ENCODE measurements around the gene NOLC1. TPM values are rescaled to one million over a fixed set of nuclear protein-coding genes. Genes with fewer than 3 reads are reported as not detected.

The NOLC1 gene
- 137 and 202 TPM in 2 replicates for total RNA-seq (2014; rRNA removed; shearing (Covaris generic))

DNA sequence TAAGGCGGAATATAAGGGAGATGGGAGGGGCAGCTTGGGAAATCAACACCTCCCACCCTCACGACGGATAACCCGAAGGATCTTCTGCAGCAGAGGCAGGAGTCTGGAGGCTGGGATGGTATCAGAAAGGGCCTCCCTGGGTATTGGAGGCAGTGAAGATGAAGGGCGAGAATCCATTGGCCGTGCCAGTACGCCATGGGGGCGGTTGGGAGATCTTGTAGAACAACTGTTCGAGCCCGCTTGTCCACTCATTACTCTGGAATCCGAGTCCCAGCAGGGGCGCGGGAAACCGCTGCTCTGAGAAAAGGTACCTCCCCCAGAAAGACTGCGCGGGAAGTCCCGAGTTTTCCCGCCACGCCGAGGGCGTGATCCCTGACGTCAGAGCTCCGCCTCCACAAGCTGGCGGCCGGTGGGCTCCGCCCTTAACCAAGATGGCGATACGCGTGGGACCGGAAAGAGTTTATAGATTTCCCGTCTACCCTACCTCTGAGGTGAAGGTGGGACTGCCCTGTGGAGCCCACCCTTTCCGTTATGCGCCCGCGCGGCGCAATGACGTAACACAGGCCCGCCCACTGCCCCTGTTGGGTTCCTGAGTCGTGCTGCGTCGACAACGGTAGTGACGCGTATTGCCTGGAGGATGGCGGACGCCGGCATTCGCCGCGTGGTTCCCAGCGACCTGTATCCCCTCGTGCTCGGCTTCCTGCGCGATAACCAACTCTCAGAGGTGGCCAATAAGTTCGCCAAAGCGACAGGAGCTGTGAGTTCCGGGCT lies at the start of gene NOLC1:
Gene NOLC1 (plus strand): TSS at position 616 of the 771 bp plus-strand sequence. CDS start 22 bp downstream, at position 638.
- peak; percentile 99 for DNase-seq (ENCODE audit: low spot score)
- in situ Hi-C loops (cut with HindIII; ENCODE audit: low sequenced_read_pairs): no loop called here

DNA sequence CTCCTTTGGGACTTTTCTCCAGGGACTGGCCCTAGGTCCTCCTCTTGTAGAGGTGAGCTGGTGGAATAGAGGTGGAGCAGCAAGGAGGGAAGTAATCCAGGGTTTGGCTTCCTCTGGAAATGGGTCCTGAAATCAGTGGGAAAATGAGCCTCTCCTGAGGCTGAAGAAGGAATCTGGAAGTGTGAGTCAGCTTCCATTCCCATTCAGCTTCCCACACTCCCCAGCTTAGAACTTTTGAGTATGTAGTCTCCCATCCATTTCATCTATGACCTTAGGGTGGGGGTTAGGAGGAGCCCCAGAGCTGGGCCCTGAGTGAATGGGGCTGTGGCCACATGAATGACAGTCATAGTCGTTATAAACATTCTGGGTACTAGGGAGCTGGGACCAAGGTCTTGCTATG lies 49.8 kb upstream of the NOLC1 start:
- in situ Hi-C loops (cut with HindIII; ENCODE audit: low sequenced_read_pairs): no loop called here
- no peak for DNase-seq (ENCODE audit: low spot score)

DNA sequence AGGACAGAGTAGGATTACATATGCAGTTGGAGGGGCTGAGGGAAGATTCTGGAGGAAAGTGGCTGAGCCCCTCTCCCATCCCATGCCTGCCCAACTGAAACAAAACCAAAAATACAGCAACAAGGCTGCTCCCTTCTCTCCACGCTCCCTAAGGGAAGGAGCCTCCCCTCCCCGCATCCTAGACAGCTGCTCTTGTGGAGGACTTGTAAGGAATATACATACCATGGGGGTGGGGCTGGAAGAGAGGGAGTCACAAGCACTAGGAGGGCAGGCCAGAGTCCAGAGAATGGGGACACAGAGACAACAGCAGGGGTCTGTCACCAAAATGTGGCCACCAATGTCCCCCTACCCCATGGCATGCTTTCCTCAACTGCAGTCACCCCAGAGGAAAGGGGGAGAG lies 45.2 kb upstream of the NOLC1 start:
- in situ Hi-C loops (cut with HindIII; ENCODE audit: low sequenced_read_pairs): no loop called here
- no peak for DNase-seq (ENCODE audit: low spot score)

DNA sequence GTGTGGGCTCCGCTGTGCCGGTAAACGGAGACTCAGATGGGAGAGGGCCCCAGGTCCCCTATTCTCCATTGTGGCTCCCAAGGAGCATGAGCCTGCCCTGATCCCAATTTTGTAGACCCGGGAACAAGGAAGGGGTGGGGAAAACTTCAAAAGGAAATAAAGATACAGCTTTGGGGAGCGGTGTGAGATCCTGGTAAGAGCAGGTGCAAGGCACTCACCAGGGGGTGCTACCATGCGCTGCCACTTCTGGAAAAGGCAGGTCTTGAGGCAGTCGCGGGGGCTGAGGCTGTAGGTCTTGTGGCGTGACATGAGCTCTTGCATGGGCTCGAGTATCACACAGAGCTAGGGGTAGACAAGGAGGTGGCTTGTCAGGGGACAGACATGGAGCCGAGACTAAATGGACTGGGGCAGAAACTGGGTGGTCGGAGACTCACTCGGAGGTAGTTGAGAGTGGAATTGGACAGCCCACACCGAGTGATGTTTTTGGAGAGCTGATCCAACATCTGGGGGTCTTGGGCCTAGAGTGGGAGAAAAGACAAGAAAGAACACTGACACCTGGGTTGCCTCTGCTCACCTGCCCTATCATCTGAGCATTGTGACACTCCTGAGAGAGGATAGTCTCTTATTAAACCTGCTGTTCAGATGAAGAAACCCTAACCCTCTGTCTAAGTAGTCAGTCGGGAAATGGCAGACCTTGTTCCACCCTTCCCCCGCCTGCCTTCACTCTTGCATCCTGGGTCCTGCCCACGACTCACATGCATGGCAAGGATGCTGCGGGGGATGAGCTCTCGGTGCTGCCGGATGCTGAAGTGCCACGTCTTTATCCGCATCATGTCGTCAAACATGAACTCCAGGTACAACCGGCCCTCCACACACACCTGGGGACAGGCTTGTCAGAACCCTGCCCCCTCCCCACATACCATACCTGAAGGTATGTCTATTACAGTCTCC lies 42.7 kb upstream of the NOLC1 start:
- in situ Hi-C loops (cut with HindIII; ENCODE audit: low sequenced_read_pairs): no loop called here
- no peak for DNase-seq (ENCODE audit: low spot score)

DNA sequence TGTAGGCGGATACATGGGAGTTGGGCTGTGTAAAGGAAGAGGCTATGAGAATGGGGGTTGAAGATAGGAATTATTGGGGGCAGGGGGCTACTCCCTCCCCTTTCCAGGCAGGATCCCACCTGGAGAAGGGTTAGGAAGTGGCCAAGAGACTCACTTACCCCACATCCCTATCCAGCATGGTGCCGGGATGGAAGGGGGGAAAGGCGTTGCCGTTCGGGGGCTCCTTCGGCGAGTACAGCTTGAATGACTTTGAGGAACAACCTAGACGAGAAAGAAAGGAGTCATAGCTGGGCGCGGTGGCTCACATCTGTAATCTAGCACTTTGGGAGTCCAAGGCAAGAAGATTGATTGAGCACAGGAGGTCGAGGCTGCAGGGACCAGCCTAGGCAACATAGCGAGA lies 40.9 kb upstream of the NOLC1 start:
- in situ Hi-C loops (cut with HindIII; ENCODE audit: low sequenced_read_pairs): no loop called here
- no peak for DNase-seq (ENCODE audit: low spot score)

DNA sequence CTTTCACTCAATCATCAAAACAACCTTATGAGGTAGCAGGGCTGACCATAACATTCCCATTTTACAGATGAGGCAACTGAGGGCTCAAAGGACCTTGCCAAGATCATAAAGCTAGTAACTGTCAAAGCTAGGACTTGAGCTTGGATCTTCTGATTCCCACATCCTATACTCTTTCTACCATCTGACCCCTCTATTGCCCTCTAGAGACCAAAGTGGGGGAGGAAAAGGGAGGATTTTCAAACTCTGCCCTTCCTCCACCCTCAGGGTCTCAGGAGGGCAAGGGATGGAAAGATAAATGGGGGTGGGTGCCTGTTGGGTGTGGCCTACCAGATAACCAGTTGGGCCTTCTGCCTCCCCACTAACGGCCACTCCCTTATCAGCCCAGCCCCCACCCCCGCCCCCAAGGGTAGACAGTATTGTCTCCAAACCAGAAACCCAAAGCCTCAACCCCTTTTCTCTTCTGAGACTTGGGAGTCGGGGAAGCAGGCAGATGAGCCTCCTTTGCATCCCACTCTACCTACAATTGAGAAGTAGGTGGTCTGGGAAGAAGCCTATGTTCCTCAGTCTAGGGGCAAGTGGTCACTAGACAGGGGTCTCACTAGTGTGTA lies 39.9 kb upstream of the NOLC1 start:
- in situ Hi-C loops (cut with HindIII; ENCODE audit: low sequenced_read_pairs): no loop called here
- no peak for DNase-seq (ENCODE audit: low spot score)

DNA sequence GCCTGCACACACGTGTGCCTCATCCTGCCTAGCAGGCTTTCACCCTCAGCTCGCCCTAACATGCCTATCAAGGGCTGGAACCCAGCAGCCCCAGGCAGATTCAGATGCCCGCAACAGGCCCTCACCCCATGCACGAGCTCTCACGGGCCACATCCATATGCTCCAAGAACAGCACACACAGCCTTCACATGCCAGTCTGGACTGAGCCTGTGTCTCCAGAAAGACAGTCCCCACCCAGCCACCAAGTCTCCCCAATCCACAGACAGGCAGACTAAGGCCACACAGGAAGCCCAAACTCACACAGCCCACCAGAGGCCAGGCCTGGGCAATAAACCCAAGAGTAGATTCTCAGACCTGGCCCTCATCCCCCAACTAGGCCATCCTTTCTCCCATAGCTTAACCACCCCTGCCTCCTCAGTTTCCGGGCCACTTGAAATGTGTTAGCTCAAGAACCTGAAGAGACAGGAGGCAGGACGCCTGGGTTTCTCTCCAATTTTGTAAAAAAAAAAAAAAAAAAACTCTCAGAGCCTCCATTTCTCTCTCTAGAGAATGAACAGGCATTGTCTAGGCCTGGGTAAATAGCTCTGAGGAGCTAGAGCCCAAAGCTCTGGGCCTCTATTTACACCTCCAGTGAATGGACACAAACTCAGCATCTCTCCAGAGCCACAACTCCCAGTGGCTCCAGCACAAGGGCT lies 38.8 kb upstream of the NOLC1 start:
- in situ Hi-C loops (cut with HindIII; ENCODE audit: low sequenced_read_pairs): no loop called here
- DNase-seq (ENCODE audit: low spot score): no peak

DNA sequence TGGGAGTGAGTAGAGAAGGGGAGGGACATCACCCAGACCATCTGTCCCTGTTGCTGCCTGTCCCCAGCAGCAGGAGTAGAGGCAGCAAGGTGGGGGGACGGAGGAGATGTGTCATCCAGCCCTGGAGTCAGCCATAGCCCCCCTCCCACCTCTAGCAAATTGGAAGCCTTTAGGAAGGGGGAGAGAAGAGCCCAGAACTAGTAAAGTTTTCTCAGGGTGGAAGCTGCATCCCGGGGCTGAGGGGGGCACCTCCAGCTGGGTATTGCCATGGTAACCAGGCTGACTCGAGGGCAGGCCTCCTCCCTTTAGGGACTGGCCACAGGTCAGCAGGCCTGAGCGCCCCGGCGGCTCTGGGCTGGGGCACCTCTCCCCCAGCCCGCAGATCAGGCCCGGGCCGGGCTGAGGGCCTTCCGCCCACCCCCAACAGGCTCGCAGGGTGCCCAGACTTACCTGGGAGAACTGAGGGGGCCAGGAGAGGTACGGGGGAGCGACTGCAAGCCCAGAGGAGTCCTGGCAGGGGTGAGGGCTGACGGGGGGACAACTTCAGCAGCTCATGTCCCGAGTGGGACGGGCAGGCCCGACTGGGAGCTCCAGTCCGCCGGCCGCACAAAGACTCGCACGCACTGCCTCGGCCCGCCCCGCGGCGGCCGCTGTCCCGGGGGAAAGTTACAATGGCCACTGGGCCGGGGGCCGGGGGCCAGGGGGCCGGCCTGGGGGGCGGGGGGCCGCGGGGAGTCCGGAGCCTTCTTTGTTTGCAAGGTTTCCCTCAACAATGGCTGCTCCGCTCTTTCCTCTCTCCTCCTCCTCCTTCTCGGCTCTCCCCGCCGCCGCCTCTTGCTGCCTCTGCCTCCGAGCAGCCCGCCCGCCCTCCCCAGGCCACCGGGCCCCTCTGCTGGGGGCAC lies 38.0 kb upstream of the NOLC1 start:
- DNase-seq (ENCODE audit: low spot score): peak; percentile 74
- in situ Hi-C loops (cut with HindIII; ENCODE audit: low sequenced_read_pairs): no loop called here

DNA sequence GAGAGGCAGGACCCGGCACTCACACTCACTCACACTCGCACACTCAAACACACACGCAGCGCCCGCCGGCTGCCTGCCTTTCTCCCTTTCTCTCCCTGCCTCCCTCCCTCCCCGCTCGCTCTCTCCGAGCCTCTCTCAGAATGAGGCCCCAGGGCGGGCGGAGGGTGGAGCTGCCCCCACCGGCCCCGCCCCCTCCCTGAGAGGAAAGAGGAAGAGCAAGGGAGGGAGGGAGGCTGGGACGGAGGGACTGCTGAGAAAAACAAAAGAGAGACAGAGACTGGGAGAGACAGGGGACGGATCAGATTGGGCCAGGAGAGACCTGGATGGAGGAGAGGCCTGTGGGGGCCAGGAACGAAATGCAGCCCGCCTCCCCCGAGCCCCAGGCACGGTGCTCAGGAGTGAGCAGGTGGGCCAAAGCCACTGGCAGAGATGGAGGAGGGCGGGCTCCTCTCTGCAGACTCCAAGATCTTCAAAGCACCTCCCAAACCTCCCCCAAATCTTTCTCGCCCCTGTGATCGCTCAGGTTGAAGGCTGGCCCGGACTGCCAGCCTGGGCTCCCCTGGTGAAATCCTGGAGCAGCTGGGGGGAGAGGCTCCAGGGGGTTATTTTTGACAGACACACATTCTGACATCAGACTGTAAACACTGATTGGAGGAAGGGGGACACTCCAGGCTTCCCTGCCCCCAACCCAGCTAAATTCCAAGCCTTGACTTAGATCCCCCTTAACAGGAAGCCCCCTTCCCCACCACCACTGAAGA lies 37.1 kb upstream of the NOLC1 start:
- in situ Hi-C loops (cut with HindIII; ENCODE audit: low sequenced_read_pairs): no loop called here
- peak; percentile 95 for DNase-seq (ENCODE audit: low spot score)

DNA sequence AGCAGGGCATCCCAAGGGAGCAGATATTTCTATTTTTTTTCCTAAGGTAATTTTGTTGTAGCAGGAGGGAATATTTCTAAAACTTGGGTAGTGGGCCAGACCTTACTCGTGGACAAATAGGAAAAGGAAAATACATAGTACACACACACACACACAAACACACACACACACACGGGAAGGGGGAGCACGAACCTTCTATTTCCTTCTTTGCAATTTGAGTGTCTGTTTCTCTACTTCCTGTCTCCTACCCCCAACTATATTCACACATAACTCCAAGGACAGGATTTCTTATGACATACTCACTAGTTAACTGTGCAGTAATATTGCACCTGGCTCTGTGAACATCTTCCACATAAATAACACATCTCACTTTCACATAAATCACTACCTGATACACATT lies 36.4 kb upstream of the NOLC1 start:
- DNase-seq (ENCODE audit: low spot score): peak; percentile 23
- in situ Hi-C loops (cut with HindIII; ENCODE audit: low sequenced_read_pairs): no loop called here

DNA sequence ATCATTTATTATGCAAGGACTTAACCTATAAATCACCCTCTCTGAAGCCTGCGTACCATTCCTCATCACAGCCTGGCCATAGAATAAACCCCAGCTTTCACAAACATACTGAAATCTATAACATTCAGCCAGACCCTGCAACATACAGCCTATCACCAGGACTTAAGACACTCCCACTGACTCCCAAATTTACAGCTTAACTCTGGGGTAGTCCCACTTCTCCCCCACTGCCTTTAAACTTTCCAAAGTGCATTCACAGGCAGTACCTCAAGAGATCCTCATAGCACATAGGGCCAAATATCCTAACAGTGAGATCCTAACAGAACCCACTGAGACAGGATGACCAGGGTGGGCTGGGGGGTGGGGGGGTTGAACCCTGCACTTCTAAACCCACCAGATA lies 35.5 kb upstream of the NOLC1 start:
- in situ Hi-C loops (cut with HindIII; ENCODE audit: low sequenced_read_pairs): no loop called here
- DNase-seq (ENCODE audit: low spot score): no peak

DNA sequence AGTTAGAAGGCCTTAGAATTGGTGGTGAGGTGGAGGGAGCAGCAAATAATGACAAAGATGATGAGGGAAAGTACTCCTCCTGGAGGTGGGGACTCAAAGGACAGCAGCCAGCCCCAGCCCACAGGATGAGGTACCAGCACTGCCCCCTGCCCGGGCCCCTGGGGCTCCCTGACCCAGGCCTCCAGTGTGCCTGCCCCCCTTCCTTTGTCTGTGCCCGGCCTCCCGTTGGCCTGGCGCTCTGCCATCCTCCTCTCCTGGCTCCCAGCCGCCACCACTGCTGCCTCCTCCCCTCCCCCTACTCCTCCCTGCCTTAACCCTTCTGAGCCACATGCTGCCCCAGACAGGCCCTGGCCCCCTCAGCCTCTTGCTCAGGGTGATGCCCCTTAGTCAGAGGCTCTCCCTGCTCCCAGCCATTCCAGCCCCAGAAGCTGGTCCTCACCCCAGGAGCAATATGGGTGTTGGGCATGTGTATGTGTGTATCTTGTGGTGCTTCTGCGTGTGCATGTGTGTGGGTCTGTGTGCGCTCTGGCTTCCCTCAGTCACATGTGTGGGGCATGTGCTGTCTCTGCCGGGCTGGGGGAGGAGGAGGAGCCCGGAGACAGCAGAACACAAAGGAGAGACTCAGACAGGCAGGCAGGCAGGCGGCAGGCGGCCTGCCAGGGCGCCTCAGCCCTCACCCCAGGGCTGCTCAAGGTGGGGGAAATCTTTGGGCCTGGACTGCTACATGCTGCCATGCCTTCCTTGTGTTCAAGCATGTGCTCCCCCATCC lies 34.6 kb upstream of the NOLC1 start:
- in situ Hi-C loops (cut with HindIII; ENCODE audit: low sequenced_read_pairs): no loop called here
- peak; percentile 76 for DNase-seq (ENCODE audit: low spot score)

DNA sequence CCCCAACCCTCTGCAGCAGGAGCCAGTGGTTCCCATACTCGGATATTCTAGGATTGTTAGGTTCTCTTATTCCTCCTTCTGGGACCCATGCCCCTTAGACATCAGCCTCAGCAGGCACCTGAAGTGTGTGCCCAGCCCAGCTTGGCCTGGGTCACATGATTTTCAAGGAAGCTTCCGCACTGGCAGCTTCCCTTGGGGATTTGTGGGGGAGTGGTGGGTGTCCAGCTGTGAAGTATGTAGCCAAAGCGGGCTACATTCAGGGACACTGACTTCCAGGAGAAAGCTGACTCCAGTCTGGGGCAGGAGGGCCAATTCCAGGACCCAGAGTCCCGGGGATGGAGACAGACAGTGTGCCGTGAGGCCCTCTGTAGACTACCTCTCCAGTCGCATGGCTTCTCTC lies 33.3 kb upstream of the NOLC1 start:
- in situ Hi-C loops (cut with HindIII; ENCODE audit: low sequenced_read_pairs): no loop called here
- peak; percentile 42 for DNase-seq (ENCODE audit: low spot score)

DNA sequence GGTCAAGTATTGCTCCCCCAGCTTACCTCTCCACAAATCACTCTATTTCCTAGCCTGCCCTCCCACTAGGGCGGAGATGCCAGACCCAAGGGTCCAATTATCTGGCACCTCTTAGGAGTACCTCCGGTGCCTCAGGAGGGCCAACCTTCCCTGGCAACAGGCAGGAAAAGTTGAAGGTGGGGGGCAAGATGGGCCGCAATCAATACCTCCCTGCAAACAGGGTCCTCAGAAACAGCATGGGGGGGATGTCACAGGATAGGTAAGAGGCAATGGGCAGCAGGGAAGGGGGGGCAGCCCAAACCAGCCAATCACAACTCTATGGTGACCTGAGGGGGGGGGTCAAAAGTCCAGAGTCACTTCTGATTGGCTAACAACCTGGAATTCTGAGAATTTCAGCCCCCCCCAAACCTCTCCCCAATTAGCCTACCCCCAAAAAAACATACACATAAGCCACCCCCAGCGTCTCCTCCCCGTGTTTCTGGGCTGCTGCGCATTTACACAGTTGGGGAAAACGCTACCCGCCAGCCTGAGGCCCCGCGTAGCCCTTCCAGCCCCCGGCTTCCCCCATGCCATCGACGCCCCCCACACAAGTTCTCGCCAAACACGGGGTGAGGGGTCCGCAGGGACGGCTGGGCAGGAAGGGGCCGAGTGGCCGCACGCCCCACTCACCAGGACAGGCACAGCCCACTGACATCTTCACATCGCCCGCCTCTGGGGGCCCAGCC lies 32.6 kb upstream of the NOLC1 start:
- in situ Hi-C loops (cut with HindIII; ENCODE audit: low sequenced_read_pairs): no loop called here
- peak; percentile 78 for DNase-seq (ENCODE audit: low spot score)

DNA sequence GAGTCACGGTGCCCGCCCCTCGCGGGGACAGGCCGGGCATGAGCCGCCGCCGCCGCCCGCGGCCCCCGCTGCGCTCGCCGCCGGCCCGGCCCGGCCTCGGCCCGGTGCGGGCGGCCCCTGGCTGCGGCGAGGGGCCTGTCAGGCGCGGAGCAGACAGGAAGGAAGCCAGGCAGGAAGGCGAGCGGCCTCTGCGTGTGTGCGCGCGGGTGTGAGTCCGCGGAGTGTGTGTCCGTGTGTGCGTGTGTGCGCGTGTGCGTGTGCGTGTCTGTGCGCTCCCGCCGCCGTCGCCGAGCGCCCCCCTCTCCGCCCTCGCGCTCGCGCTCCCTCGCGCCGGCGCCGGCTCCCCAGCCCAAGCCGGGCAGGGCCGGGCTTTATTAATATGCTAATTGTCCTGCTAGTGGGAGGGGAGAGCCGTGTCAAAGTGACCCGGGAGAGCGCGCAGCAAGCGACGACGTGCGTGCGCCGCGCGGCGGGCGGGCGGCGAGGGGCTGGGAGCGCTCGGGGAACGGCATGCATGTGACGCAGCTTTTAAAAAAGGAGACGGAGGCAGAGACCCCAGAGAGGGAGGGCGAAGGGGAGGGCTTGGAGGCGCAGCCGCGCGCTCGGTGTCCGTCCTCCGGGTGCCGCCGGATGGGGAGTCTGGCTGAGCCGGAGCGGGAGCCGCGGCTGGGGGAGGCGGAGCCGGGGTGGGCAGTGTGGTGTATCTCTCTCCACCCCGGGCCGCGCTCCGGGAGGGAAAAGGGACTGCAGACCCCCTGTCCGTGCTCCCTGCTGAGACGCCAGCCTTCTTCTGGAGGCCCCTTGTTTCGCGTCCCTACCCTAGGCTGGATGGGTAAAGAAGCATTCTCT lies 31.8 kb upstream of the NOLC1 start, which contains the start of gene LDB1:
Gene LDB1 (minus strand): TSS at position 227 of the 849 bp plus-strand sequence. CDS start 258 bp downstream, outside the sequence.
- in situ Hi-C loops (cut with HindIII; ENCODE audit: low sequenced_read_pairs): no loop called here
- peak; percentile 90 for DNase-seq (ENCODE audit: low spot score)

All from G401 (cell line).